D721Med (cell line): Measurements from ENCODE around the gene CD4.

Experiments used
- DNase-seq: peaks from one replicate; pipeline ENCODE4 v3.0.0; 2011; ENCODE audit warnings: low spot score; ENCODE audit not compliant: insufficient read length
- FAIRE-seq: peaks from 2 replicates; lab custom pipeline; 2011; peaks lifted over from hg19 to GRCh38; lab: Jason Lieb, UNC
- CTCF ChIP-seq: IDR thresholded peaks from 2 replicates; pipeline ENCODE4 v1.5.1; 2012; ENCODE audit warnings: mild to moderate bottlenecking, control low read depth; ENCODE audit not compliant: insufficient read depth; ENCODE audit errors: missing control alignments

CD4 gene

GRCh38 chr12:6807170-6807569, 17.8 kb downstream of the CD4 start:
- FAIRE-seq: no peak
- no peak for DNase-seq

GRCh38 chr12:6809056-6809455, 19.7 kb downstream of the CD4 start:
- FAIRE-seq (no peak), DNase-seq (no peak)
- no peak for TF ChIP-seq CTCF

More at GRCh38 chr12:6807170-6807569, 17.8 kb downstream of the CD4 start:
- no peak for TF ChIP-seq CTCF

DNA sequence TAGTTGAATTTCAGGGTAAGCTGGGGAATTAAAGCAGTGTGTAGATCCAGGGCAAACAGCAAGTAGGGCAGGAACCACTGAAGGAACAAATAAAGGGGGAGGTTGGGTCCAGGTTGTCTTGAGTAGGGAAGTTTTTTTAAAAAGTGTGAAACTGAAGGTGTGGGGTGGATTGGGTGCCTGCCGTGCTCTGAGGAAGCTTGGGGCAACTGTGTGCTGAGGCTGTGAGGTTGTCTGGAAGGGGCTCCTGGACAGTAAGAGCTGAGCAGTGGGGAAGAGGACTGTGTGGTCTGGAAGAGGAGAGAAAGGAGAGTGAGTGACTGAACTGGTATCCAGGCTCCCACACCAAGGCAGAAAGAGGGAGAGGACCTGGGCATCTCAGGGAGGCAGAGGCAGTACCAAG, 21.4 kb downstream of the CD4 start:
- no peak for TF ChIP-seq CTCF
- DNase-seq: no peak
- FAIRE-seq: no peak

- DNase-seq: no peak
- TF ChIP-seq CTCF: no peak
- no peak for FAIRE-seq
Observed at GRCh38 chr12:6813363-6813762, 24.0 kb downstream of the CD4 start.

- TF ChIP-seq CTCF: no peak
- DNase-seq: no peak
- FAIRE-seq: no peak
Observed at GRCh38 chr12:6816598-6816997, 27.3 kb downstream of the CD4 start.

DNA sequence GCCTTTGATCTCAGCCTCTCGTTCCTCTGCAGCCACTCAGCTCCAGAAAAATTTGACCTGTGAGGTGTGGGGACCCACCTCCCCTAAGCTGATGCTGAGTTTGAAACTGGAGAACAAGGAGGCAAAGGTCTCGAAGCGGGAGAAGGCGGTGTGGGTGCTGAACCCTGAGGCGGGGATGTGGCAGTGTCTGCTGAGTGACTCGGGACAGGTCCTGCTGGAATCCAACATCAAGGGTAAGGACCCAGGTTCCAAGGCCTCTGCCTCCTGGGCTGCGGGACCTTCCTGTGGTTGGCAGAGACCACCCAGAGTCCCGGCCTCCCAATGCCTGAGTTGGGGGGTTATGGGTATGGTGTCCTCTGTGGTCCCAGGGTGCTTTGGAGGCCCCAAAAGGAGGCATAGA, 27.8 kb downstream of the CD4 start:
- FAIRE-seq: no peak
- no peak for TF ChIP-seq CTCF
- no peak for DNase-seq

- no peak for TF ChIP-seq CTCF
- no peak for DNase-seq
- no peak for FAIRE-seq
Observed at GRCh38 chr12:6817662-6818157, 28.4 kb downstream of the CD4 start.
